Activated B cell treated with CpG ODN at 0.5 μM for 24 hours (primary cell): Measurements from ENCODE around the gene TVP23A. TPM values are rescaled to one million over a fixed set of nuclear protein-coding genes. Genes with fewer than 3 reads are reported as not detected.

ENCODE experiments used
- ATAC-seq: fragments of 200-7000 bp; cut with Tn5 transposase; one replicate; pipeline ENCODE4 v1.10.0; 2021; ENCODE audit warnings: low read depth, mild to moderate bottlenecking, moderate library complexity
- CTCF ChIA-PET: fragments of 350-600 bp; sonication (Branson Sonifier 250); formaldehyde crosslinking; loops from one replicate; lab custom pipeline; 2021; ENCODE audit warnings: antibody characterized with exemption; lab: Charles Lee
- POLR2A ChIA-PET: fragments of 350-600 bp; sonication (Branson Sonifier 250); formaldehyde crosslinking; loops from one replicate; lab custom pipeline; 2021; ENCODE audit warnings: antibody characterized with exemption; lab: Charles Lee
- DNase-seq: peaks from one replicate; pipeline ENCODE4 v3.0.0; 2022
- H3K27ac Mint-ChIP-seq: one replicate; pipeline ENCODE4 v1.8.0; 2020; ENCODE audit warnings: mixed read lengths
- H3K27me3 Mint-ChIP-seq: one replicate; pipeline ENCODE4 v1.8.0; 2021; ENCODE audit warnings: mixed read lengths
- H3K36me3 Mint-ChIP-seq: one replicate; pipeline ENCODE4 v1.8.0; 2021; ENCODE audit warnings: low read depth, mixed read lengths
- H3K4me1 Mint-ChIP-seq: one replicate; pipeline ENCODE4 v1.8.0; 2021; ENCODE audit warnings: mixed read lengths
- H3K4me3 Mint-ChIP-seq: one replicate; pipeline ENCODE4 v1.8.0; 2020; ENCODE audit warnings: mild to moderate bottlenecking, mixed read lengths
- H3K9me3 Mint-ChIP-seq: one replicate; pipeline ENCODE4 v1.8.0; 2020; ENCODE audit warnings: mixed read lengths
- CTCF ChIP-seq: fragments of 200-600 bp; IDR thresholded peaks from one replicate; pipeline ENCODE4 v1.8.0; 2022; ENCODE audit warnings: antibody characterized with exemption, mild to moderate bottlenecking
- intact Hi-C: fragments of 100-400 bp; cut with micrococcal nuclease; formaldehyde crosslinking; loops from one replicate; pipeline ENCODE4 v1.15.1; 2024
- total RNA-seq: library from RNA; stranded (reverse); gene quantifications from 2 replicates; pipeline ENCODE4 v1.2.3, GENCODE V29; 2022

TVP23A gene
- total RNA-seq, 1 donor from 2014 or later, result 1.6 TPM

GRCh38 chr16:10737068-10737625, 81.4 kb downstream of the TVP23A start:
- peaks cover 51% of the 10 kb centered on the region for H3K4me1 Mint-ChIP-seq
- H3K27me3 Mint-ChIP-seq, result no peaks in the 10 kb centered on the region
- peak overlapping the region; percentile 90 for H3K27ac Mint-ChIP-seq
- peaks cover 3% of the 10 kb centered on the region for H3K9me3 Mint-ChIP-seq
- H3K36me3 Mint-ChIP-seq, result no peaks in the 10 kb centered on the region
- intact Hi-C loops, result loop anchor here (1.0 to 5.0 kb wide), 9 partner anchors 140 to 1645 kb away; partner anchors contain the start of genes CIITA and HAPSTR1
- H3K4me3 Mint-ChIP-seq, result peak overlapping the region; percentile 68
- POLR2A ChIA-PET, result interaction anchor here (0.6 to 5.1 kb wide), 22 partner anchors 14 to 480 kb away, joined by 3 to 88 read pairs (median 5); partner anchors contain the start of genes CIITA and CLEC16A
- ATAC-seq (peak; percentile 65), DNase-seq (no peak)
- CTCF ChIA-PET, result interaction anchor here (0.6 to 5.1 kb wide), 21 partner anchors 16 to 1817 kb away, joined by 3 to 137 read pairs (median 4); partner anchors contain the start of gene CIITA
- TF ChIP-seq CTCF, result peak; percentile 60

GRCh38 chr16:10731790-10732189, 86.8 kb downstream of the TVP23A start:
- Mint-ChIP-seq H3K27me3 (no peaks in the 10 kb centered on the region), H3K4me1 (no peaks in the 10 kb centered on the region), H3K9me3 (peaks cover 3% of the 10 kb centered on the region), H3K36me3 (no peaks in the 10 kb centered on the region), H3K27ac (no peak overlapping the region), H3K4me3 (no peak overlapping the region)
- intact Hi-C loops, result no loop called here
- POLR2A ChIA-PET, result interaction anchor here (0.7 kb wide), 1 partner anchor 180 kb away, joined by 3 read pairs; no protein-coding TSS in a partner anchor
- TF ChIP-seq CTCF, result no peak
- no peak for DNase-seq
- no peak for ATAC-seq
- CTCF ChIA-PET, result interaction anchor here (1.0 to 2.1 kb wide), 2 partner anchors 187 to 217 kb away, joined by 4 to 17 read pairs; no protein-coding TSS in a partner anchor

DNA sequence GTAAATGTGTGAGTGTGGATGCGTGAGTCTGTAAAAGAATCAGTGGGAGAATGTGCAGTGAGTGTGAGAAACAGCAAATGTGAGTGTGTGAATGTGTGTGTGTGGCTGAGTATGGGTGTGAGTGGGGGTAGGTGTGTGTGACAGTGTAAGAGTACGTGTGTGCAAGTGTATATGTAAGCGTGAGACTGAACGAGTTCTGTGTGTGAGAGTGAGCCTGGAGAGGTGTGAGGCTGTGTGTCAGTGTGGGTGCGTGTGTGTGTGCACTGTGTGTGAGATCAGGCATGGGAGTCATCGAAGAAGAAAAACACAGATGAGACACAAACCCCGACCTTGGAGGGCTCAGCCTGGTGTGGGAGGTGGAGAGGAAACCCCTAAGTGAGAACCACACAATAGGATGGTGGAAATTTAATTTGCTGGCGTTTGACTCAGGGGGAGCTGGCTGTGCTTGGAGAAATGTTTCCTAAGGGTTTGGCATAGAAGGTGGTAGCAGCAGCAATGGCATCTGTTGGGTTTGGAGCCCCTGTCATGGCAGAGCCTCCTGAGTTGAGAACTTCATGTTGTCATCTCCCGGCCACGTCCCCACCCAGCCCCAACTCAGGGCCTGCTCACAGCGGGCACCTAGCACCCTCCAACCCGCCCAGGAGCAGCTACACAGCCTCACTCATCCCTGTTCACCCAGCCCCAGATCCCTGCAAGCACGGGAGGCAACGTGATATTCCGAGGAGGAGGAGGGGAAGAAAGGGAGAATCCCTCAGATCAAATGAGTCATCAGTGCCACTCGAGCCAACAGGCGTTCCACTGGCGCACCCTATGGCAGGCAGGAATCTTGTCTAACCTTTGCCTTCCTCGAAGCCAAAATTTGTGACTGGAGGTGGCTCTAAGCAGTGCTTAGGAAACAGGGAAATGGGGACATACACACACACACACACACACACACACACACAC, 89.2 kb downstream of the TVP23A start:
- intact Hi-C loops, result no loop called here
- DNase-seq (no peak), ATAC-seq (no peak)
- Mint-ChIP-seq H3K4me1 (no peaks in the 10 kb centered on the region), H3K4me3 (no peak overlapping the region), H3K9me3 (peaks cover 3% of the 10 kb centered on the region), H3K27me3 (peaks cover 3% of the 10 kb centered on the region), H3K27ac (no peak overlapping the region), H3K36me3 (no peaks in the 10 kb centered on the region)
- no peak for TF ChIP-seq CTCF
- ChIA-PET POLR2A (no interaction called here), CTCF (no interaction called here)

- peaks cover 3% of the 10 kb centered on the region for H3K27me3 Mint-ChIP-seq
- ChIA-PET POLR2A (interaction anchor here (0.7 kb wide), 1 partner anchor 175 kb away, joined by 4 read pairs; no protein-coding TSS in a partner anchor), CTCF (no interaction called here)
- H3K27ac Mint-ChIP-seq, result no peak overlapping the region
- H3K4me3 Mint-ChIP-seq, result no peak overlapping the region
- DNase-seq (no peak), ATAC-seq (no peak)
- H3K36me3 Mint-ChIP-seq, result no peaks in the 10 kb centered on the region
- intact Hi-C loops, result no loop called here
- H3K9me3 Mint-ChIP-seq, result peaks cover 2% of the 10 kb centered on the region
- no peaks in the 10 kb centered on the region for H3K4me1 Mint-ChIP-seq
- TF ChIP-seq CTCF, result no peak
Measured at GRCh38 chr16:10728003-10728887, 90.3 kb downstream of the TVP23A start.

Other genes starting within 250 kb of the TVP23A start
- 0.20 TPM in 1 of 2 replicates, not detected in the other for gene EMP2, start 238.2 kb downstream of the TVP23A start, total RNA-seq
- gene TEKT5, start 123.9 kb downstream of the TVP23A start, total RNA-seq, result not detected in 2 replicates
- 74.1 and 77.2 TPM in 2 replicates for gene NUBP1, start 75.0 kb downstream of the TVP23A start, total RNA-seq
- 332 and 401 TPM in 2 replicates for gene CIITA, start 58.4 kb upstream of the TVP23A start, total RNA-seq
- gene DEXI, start 123.7 kb upstream of the TVP23A start, total RNA-seq, result 18.0 and 19.8 TPM in 2 replicates
- 53.4 and 57.6 TPM in 2 replicates for gene CLEC16A, start 125.8 kb upstream of the TVP23A start, total RNA-seq